ENCODE measurements around the gene MINDY4B.

Gene MINDY4B

GRCh38 chr3:150899141-150899540, 6.1 kb downstream of the MINDY4B start:
- in situ Hi-C loops (cut with MboI; ENCODE audit: low sequenced_read_pairs): no loop called here

GRCh38 chr3:150898046-150898754, 7.0 kb downstream of the MINDY4B start:
- in situ Hi-C loops (cut with MboI; ENCODE audit: low sequenced_read_pairs): no loop called here

GRCh38 chr3:150897592-150897991, 7.6 kb downstream of the MINDY4B start:
- in situ Hi-C loops (cut with MboI; ENCODE audit: low sequenced_read_pairs): no loop called here

- in situ Hi-C loops (cut with MboI; ENCODE audit: low sequenced_read_pairs): no loop called here
These were observed 14.4 kb downstream of the MINDY4B start for GRCh38 chr3:150890831-150891230.

GRCh38 chr3:150890295-150890694, 14.9 kb downstream of the MINDY4B start:
- in situ Hi-C loops (cut with MboI; ENCODE audit: low sequenced_read_pairs): no loop called here

GRCh38 chr3:150889106-150889505, 16.1 kb downstream of the MINDY4B start:
- in situ Hi-C loops (cut with MboI; ENCODE audit: low sequenced_read_pairs): no loop called here

GRCh38 chr3:150887031-150887430, 18.2 kb downstream of the MINDY4B start:
- in situ Hi-C loops (cut with MboI; ENCODE audit: low sequenced_read_pairs): no loop called here

GRCh38 chr3:150885535-150885934, 19.7 kb downstream of the MINDY4B start:
- in situ Hi-C loops (cut with MboI; ENCODE audit: low sequenced_read_pairs): no loop called here

GRCh38 chr3:150878996-150879575, 26.2 kb downstream of the MINDY4B start:
- in situ Hi-C loops (cut with MboI; ENCODE audit: low sequenced_read_pairs): no loop called here

- in situ Hi-C loops (cut with MboI; ENCODE audit: low sequenced_read_pairs): no loop called here
These were observed 26.9 kb downstream of the MINDY4B start for GRCh38 chr3:150878290-150878689.

GRCh38 chr3:150877303-150877702, 27.9 kb downstream of the MINDY4B start:
- in situ Hi-C loops (cut with MboI; ENCODE audit: low sequenced_read_pairs): no loop called here

- in situ Hi-C loops (cut with MboI; ENCODE audit: low sequenced_read_pairs): no loop called here
These were observed 28.5 kb downstream of the MINDY4B start for GRCh38 chr3:150876611-150877265.

GRCh38 chr3:150875548-150875947, 29.7 kb downstream of the MINDY4B start:
- in situ Hi-C loops (cut with MboI; ENCODE audit: low sequenced_read_pairs): no loop called here

GRCh38 chr3:150874666-150875219, 30.5 kb downstream of the MINDY4B start:
- in situ Hi-C loops (cut with MboI; ENCODE audit: low sequenced_read_pairs): loop anchor here (25.0 kb wide), 2 partner anchors 162 to 337 kb away; partner anchors contain the start of genes EIF2A, ERICH6 and SERP1

GRCh38 chr3:150871192-150871591, 34.0 kb downstream of the MINDY4B start:
- in situ Hi-C loops (cut with MboI; ENCODE audit: low sequenced_read_pairs): loop anchor here (25.0 kb wide), 2 partner anchors 159 to 334 kb away; partner anchors contain the start of genes EIF2A, ERICH6 and SERP1

- in situ Hi-C loops (cut with MboI; ENCODE audit: low sequenced_read_pairs): loop anchor here (25.0 kb wide), 2 partner anchors 158 to 333 kb away; partner anchors contain the start of genes EIF2A, ERICH6 and SERP1
These were observed 34.8 kb downstream of the MINDY4B start for GRCh38 chr3:150870406-150870805.

- in situ Hi-C loops (cut with MboI; ENCODE audit: low sequenced_read_pairs): loop anchor here (25.0 kb wide), 2 partner anchors 156 to 331 kb away; partner anchors contain the start of genes EIF2A, ERICH6 and SERP1
These were observed 37.0 kb downstream of the MINDY4B start for GRCh38 chr3:150868282-150868681.

- in situ Hi-C loops (cut with MboI; ENCODE audit: low sequenced_read_pairs): loop anchor here (25.0 kb wide), 2 partner anchors 155 to 330 kb away; partner anchors contain the start of genes EIF2A, ERICH6 and SERP1
These were observed 37.8 kb downstream of the MINDY4B start for GRCh38 chr3:150867434-150867833.

- in situ Hi-C loops (cut with MboI; ENCODE audit: low sequenced_read_pairs): loop anchor here (25.0 kb wide), 2 partner anchors 152 to 327 kb away; partner anchors contain the start of genes EIF2A, ERICH6 and SERP1
These were observed 41.3 kb downstream of the MINDY4B start for GRCh38 chr3:150863921-150864320.

GRCh38 chr3:150861851-150862250, 43.4 kb downstream of the MINDY4B start:
- in situ Hi-C loops (cut with MboI; ENCODE audit: low sequenced_read_pairs): loop anchor here (25.0 kb wide), 2 partner anchors 150 to 325 kb away; partner anchors contain the start of genes EIF2A, ERICH6 and SERP1

GRCh38 chr3:150857936-150858335, 47.3 kb downstream of the MINDY4B start:
- in situ Hi-C loops (cut with MboI; ENCODE audit: low sequenced_read_pairs): loop anchor here (25.0 kb wide), 2 partner anchors 146 to 321 kb away; partner anchors contain the start of genes EIF2A, ERICH6 and SERP1
